Colonic mucosa (tissue), 4 donors: Measurements from ENCODE around the gene PIEZO2. TPM values are rescaled to one million over a fixed set of nuclear protein-coding genes. Genes with fewer than 3 reads are reported as not detected.

Experiments used
- DNase-seq: peaks from one replicate; pipeline ENCODE4 v3.0.0-alpha.2; 2020
- H3K27ac ChIP-seq: fragments of 200-600 bp; one replicate; pipeline ENCODE4 v1.8.0; 2021
- H3K27me3 ChIP-seq: fragments of 200-600 bp; one replicate; pipeline ENCODE4 v1.8.0; 2021
- H3K36me3 ChIP-seq: fragments of 200-600 bp; one replicate; pipeline ENCODE4 v1.8.0; 2021
- H3K4me1 ChIP-seq: fragments of 200-600 bp; one replicate; pipeline ENCODE4 v1.8.0; 2021; ENCODE audit warnings: mild to moderate bottlenecking
- H3K4me3 ChIP-seq: fragments of 200-600 bp; one replicate; pipeline ENCODE4 v1.8.0; 2021
- H3K9ac ChIP-seq, 2 donors: one replicate each; pipeline ENCODE4 v1.7.0; 2013; ENCODE audit warnings: control low read depth in 2 of 2, low read depth in 2 of 2, low read length in 2 of 2
- H3K9me3 ChIP-seq: fragments of 200-600 bp; one replicate; pipeline ENCODE4 v1.8.0; 2021
- intact Hi-C: fragments of 100-400 bp; cut with DNase I; formaldehyde crosslinking; loops from one replicate; pipeline ENCODE4 v1.14.1; 2022
- total RNA-seq, 2 donors: library from RNA; stranded (reverse); fragmentation: NEBNext Ultra II Directional in 1 of 2; extraction: Animal tissue kit (Norgen Biotek cat#: 25700) in 1 of 2; gene quantifications; one replicate each; pipeline ENCODE4 v1.2.1, GENCODE V29; 2021
- TF ChIP-seq, protein P1 (sequence below): fragments of 200-600 bp; IDR thresholded peaks from one replicate; pipeline ENCODE4 v1.8.0; 2022; ENCODE audit warnings: antibody characterized with exemption, mild to moderate bottlenecking
- donor health status: healthy.
- donor health status: DM: no; HTN: no; CAD: no.
- donor health status: DM: no; HTN: no; CAD: no.

Gene PIEZO2
- total RNA-seq, 2 donors from 2014 or later, result 0.79 to 4.0 TPM

DNA sequence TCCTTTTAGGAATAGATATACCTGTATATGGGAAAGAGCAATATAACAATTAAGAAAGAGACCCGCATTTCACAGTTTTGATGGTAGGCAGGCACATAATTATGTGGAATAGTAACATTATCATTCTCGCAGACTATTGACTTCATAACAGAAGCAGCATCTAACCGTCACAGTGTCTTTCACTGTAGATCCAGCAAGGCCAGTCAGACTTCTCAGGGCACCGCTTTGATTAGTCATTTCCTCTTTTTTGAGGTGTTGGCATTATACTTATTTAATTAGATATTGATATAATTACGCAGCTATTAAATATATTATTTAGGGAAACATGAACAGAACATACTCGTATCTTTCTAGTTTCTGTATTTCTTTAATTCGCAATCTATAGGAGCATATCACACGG is 447.2 kb downstream of the PIEZO2 start:
- no peak overlapping the region for H3K4me3 ChIP-seq
- no peaks in the 10 kb centered on the region for H3K4me1 ChIP-seq
- H3K27me3 ChIP-seq, result no peaks in the 10 kb centered on the region
- no peaks in the 10 kb centered on the region for H3K36me3 ChIP-seq
- H3K9me3 ChIP-seq, result no peaks in the 10 kb centered on the region
- H3K9ac ChIP-seq, result no peak overlapping the region
- TF ChIP-seq, protein P1, sequence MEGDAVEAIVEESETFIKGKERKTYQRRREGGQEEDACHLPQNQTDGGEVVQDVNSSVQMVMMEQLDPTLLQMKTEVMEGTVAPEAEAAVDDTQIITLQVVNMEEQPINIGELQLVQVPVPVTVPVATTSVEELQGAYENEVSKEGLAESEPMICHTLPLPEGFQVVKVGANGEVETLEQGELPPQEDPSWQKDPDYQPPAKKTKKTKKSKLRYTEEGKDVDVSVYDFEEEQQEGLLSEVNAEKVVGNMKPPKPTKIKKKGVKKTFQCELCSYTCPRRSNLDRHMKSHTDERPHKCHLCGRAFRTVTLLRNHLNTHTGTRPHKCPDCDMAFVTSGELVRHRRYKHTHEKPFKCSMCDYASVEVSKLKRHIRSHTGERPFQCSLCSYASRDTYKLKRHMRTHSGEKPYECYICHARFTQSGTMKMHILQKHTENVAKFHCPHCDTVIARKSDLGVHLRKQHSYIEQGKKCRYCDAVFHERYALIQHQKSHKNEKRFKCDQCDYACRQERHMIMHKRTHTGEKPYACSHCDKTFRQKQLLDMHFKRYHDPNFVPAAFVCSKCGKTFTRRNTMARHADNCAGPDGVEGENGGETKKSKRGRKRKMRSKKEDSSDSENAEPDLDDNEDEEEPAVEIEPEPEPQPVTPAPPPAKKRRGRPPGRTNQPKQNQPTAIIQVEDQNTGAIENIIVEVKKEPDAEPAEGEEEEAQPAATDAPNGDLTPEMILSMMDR, result no peak
- H3K27ac ChIP-seq, result no peak overlapping the region
- DNase-seq, result no peak
- intact Hi-C loops, result no loop called here

DNA sequence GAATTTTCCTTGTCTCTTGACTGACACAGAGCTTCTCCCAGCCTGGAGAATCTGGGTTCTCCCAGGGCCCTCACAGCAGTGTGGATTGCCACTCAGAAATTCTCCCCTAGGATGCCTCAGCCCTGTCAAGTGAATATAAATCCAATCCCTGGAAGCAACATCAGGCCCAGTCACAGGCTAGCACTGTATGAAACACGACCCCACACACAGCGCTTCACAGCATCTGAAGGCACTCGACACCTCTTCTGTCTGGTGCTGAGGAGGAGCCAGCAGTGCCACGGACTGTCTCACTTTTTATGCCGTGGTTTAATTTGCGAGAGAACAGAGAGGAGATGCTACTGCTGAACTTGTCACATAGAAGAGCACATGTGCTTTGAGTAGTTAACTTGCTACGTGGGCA is 459.0 kb downstream of the PIEZO2 start:
- no peaks in the 10 kb centered on the region for H3K9me3 ChIP-seq
- intact Hi-C loops, result no loop called here
- no peak overlapping the region for H3K27ac ChIP-seq
- H3K4me3 ChIP-seq, result no peak overlapping the region
- no peaks in the 10 kb centered on the region for H3K36me3 ChIP-seq
- no peaks in the 10 kb centered on the region for H3K4me1 ChIP-seq
- H3K27me3 ChIP-seq, result no peaks in the 10 kb centered on the region
- no peak for DNase-seq
- TF ChIP-seq, protein P1, result no peak
- H3K9ac ChIP-seq, result no peak overlapping the region

DNA sequence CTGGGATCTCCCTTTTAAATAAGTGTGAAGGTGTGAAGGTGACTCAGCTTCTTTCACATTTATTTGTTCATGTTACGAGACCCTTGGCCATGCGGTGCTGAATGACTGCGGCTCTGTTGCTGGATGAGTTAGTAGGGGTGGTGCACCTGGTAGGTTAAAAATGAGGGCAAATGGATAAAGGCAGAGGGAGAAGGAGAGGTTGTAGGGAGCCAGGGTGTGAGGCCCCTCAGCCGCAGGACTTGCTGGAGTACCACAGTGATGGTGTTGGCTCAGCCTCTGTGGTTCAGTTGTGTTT is 459.4 kb downstream of the PIEZO2 start:
- H3K4me1 ChIP-seq, result no peaks in the 10 kb centered on the region
- H3K36me3 ChIP-seq, result no peaks in the 10 kb centered on the region
- no peak overlapping the region for H3K4me3 ChIP-seq
- no peaks in the 10 kb centered on the region for H3K27me3 ChIP-seq
- no peak for DNase-seq
- intact Hi-C loops, result no loop called here
- H3K27ac ChIP-seq, result no peak overlapping the region
- no peaks in the 10 kb centered on the region for H3K9me3 ChIP-seq
- no peak overlapping the region for H3K9ac ChIP-seq
- TF ChIP-seq, protein P1, result no peak

DNA sequence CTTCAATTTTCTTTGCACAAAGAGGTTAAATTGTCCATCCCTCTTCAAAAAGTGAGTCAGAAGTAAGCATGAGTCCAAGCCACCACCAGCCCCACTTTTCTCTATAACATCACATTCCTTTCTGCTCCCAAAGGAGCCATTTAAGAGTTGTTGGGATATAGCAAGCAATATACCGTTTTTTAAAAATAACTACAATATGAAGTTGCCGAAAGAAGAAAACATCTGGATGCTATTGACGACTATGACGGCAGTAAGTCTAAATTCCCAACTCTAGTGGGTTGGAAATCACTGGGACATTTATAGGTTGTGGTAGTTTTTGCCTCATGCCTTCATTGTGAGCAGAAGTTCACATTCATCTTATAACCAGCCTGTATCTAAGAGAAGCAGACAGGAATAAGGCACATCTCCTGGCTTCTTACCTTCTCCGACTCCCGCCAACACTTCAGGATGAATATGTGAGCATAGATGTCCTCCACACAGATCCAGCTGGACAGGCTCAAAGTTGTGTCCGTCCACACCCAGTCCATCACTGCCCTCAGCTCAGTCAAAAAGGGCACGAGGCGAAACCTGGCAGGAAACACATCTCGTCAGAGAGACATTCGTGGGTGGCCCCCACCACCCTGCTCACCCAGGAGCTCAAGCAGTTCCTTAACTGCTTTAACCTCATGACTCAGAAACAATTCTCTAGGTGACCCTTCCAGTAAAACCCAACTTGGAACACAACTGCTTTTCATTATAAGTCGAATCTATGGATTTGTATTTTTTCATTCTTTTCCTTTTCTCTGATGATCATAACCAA is 459.9 kb downstream of the PIEZO2 start:
- Histone ChIP-seq H3K9ac (no peak overlapping the region), H3K27ac (no peak overlapping the region), H3K27me3 (no peaks in the 10 kb centered on the region), H3K4me1 (no peaks in the 10 kb centered on the region), H3K4me3 (no peak overlapping the region), H3K9me3 (no peaks in the 10 kb centered on the region), H3K36me3 (no peaks in the 10 kb centered on the region)
- no peak for DNase-seq
- TF ChIP-seq, protein P1, result no peak
- intact Hi-C loops, result no loop called here

DNA sequence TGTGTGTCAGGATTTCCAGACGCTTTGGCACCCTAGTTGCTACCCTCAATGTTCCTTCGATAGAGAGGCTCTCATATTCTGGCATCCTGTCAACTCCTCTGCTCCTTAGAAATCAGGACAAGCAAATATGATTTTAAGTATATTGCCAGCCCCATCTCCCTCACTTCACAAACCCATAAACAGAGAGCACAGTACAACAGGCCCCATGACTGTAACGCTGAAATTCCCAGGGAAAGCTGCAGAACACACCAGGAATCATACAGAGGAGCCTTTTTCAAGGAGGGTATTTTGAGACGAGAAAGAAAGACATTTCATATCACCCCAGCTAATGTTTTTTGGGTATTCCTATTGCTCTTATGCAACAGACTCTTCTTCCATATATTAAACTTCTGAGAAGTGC is 460.6 kb downstream of the PIEZO2 start:
- H3K9me3 ChIP-seq, result no peaks in the 10 kb centered on the region
- no peaks in the 10 kb centered on the region for H3K27me3 ChIP-seq
- TF ChIP-seq, protein P1, result no peak
- no peaks in the 10 kb centered on the region for H3K4me1 ChIP-seq
- no peak overlapping the region for H3K4me3 ChIP-seq
- no peak overlapping the region for H3K27ac ChIP-seq
- DNase-seq, result no peak
- H3K36me3 ChIP-seq, result no peaks in the 10 kb centered on the region
- intact Hi-C loops, result no loop called here
- no peak overlapping the region for H3K9ac ChIP-seq
